GM23248 (cell line): Measurements from ENCODE around the gene EML1.

Experiments
- EZH2 ChIP-seq: fragments of 200-600 bp; sonication (generic); IDR thresholded peaks from 2 replicates; pipeline ENCODE4 v1.6.1; 2018; ENCODE audit warnings: antibody characterized with exemption, mild to moderate bottlenecking; ENCODE audit not compliant: insufficient read depth, poor library complexity, severe bottlenecking
- EZH2phosphoT487 ChIP-seq: fragments of 200-600 bp; sonication (generic); IDR thresholded peaks from 2 replicates; pipeline ENCODE4 v1.6.1; 2018; ENCODE audit warnings: antibody characterized with exemption, moderate library complexity, mild to moderate bottlenecking, low read depth; ENCODE audit not compliant: insufficient read depth

GRCh38 chr14:99749763-99750715 is 43.2 kb upstream of the EML1 start:
- TF ChIP-seq EZH2phosphoT487 (no peak), EZH2 (no peak)
